Lower leg skin (tissue), 4 donors: ENCODE results near the gene WDR70. TPM values are rescaled to one million over a fixed set of nuclear protein-coding genes. Genes with fewer than 3 reads are reported as not detected.
A peak's percentile ranks its signal among the peaks of the same experiment; 100 is the strongest.
"Not testable (repeated sequence)": the region's sequence is repeated elsewhere in the genome, so short reads cannot be mapped to it uniquely, and the experiment has no call there.

Experiments used
- DNase-seq, 2 donors: peaks; one replicate each; pipeline ENCODE4 v3.0.0-alpha.2; 2019; ENCODE audit warnings: low spot score in 2 of 2
- H3K4me3 ChIP-seq: fragments of 200-600 bp; sonication (generic); 2 replicates; pipeline ENCODE4 v1.5.1; 2017; ENCODE audit warnings: mild to moderate bottlenecking, low read depth; ENCODE audit not compliant: poor library complexity, severe bottlenecking
- CTCF ChIP-seq, 3 donors: fragments of 450-650 bp; IDR thresholded peaks; one replicate each; pipeline ENCODE4 v1.5.1; 2016; ENCODE audit warnings: antibody characterized with exemption in 3 of 3, mild to moderate bottlenecking in 3 of 3, moderate library complexity in 2 of 3
- POLR2A ChIP-seq, 2 donors: fragments of 450-650 bp; IDR thresholded peaks; one replicate each; pipeline ENCODE4 v1.6.1; 2016 to 2017; ENCODE audit warnings: antibody characterized with exemption in 2 of 2, mild to moderate bottlenecking in 1 of 2, moderate library complexity in 1 of 2
- whole genome bisulfite sequencing, 2 donors: methylation state at CpG; one replicate each; pipeline ENCODE4 v1.1.5; 2018; 5-methylcytosine and 5-hydroxymethylcytosine counted together
- intact Hi-C: fragments of 100-400 bp; cut with DNase I; formaldehyde crosslinking; loops from one replicate; pipeline ENCODE4 v1.15.0; 2023; ENCODE audit warnings: low total_unique reads
- total RNA-seq, 4 donors: library from RNA; depleted of rRNA; stranded (reverse); fragments of >200 nt; gene quantifications; one replicate each; pipeline ENCODE4 v1.1.0, GENCODE V29; 2016

WDR70 gene
- total RNA-seq, 4 donors from 2014 or later, result 19.1 to 25.5 (median 23.7) TPM

DNA sequence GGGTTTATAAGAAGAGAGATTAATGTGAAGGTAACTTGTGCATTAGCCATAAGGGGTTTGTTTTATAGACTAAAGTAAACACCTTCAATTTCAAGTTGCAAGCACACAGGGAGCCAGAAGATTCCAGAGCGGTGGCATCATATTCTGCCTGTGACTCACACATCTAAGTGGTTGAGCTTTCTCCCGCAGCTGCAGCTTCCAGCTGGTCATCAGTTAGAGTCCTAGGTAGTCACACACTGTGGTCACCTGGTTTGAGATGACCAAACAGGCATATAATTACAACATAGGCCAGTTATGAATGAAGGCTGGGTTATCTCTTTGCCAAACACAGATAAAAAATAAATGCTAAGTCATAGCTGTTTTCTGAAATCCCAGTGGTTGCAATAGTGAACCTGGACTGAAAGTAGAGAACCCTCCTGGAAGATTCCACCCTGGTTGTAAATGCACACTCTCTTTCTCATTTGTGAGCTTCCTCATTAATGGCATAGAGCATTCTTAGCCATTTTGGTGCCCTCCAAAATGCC is 289.5 kb downstream of the WDR70 start:
- peak in 1 of 2 donors; percentile 28 for DNase-seq
- intact Hi-C loops, result no loop called here
- WGBS, 2 donors, result 45 to 50% methylated on average over 2 of the region's 2 CpGs

GRCh38 chr5:37672118-37672588 is 293.0 kb downstream of the WDR70 start:
- intact Hi-C loops, H3K4me3 ChIP-seq, DNase-seq: not testable (repeated sequence)
- WGBS, 2 donors, result 74 to 76% methylated on average over 12 of the region's 12 CpGs

More for the DNA sequence above, 289.5 kb downstream of the WDR70 start:
- H3K4me3 ChIP-seq, result no peak overlapping the region
- TF ChIP-seq POLR2A (IDR thresholded peaks at IDR 0.05), result no peak
- no peak for TF ChIP-seq CTCF (IDR thresholded peaks at IDR 0.05)

- DNase-seq, intact Hi-C loops, H3K4me3 ChIP-seq: not testable (repeated sequence)
- 97% methylated on average over 6 of the region's 6 CpGs for WGBS, 2 donors
These were observed 295.2 kb downstream of the WDR70 start for GRCh38 chr5:37674361-37674760.

GRCh38 chr5:37679326-37679725 is 300.2 kb downstream of the WDR70 start:
- WGBS, 2 donors, result 98 to 99% methylated on average over 8 of the region's 8 CpGs
- H3K4me3 ChIP-seq, DNase-seq, intact Hi-C loops: not testable (repeated sequence)

DNA sequence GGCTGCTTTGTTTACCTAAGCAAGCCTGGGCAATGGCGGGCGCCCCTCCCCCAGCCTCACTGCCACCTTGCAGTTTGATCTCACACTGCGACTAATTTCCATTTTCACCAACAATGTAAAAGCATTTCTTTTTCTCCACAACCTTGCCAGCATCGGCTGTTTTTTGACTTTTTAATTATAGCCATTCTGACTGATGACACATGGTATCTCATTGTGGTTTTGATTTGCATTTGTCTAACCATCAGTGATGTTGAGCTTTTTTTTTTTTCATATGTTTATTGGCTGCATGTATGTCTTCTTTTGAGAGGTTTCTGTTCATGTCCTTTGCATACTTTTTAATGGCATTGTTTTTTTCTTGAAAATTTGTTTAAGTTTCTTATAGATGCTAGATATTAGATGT is 300.8 kb downstream of the WDR70 start:
- DNase-seq, H3K4me3 ChIP-seq, intact Hi-C loops: not testable (repeated sequence)
- 86 to 88% methylated on average over 4 of the region's 4 CpGs for WGBS, 2 donors

DNA sequence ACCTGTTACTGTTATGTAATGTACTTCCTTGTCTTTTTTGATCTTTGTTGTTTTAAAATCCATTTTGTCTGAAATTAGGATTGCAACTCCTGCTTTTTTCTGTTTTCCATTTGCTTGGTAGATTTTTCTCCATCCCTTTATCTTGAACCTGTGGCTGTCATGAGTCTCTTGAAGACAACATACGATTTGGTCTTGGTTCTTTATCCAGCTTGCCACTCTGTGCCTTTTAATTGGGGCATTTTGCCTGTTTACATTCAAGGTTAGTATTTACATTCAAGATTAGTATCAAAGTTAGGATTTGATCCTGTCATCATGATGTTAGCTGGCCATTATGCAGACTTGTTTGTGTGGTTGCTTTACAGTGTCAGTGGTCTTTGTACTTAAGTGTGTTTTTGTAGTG is 304.0 kb downstream of the WDR70 start:
- DNase-seq, result no peak
- 94 to 100% methylated on average over 1 of the region's 1 CpG for WGBS, 2 donors
- intact Hi-C loops, result no loop called here
- no peak overlapping the region for H3K4me3 ChIP-seq
- no peak for TF ChIP-seq POLR2A (IDR thresholded peaks at IDR 0.05)
- TF ChIP-seq CTCF (IDR thresholded peaks at IDR 0.05), result no peak

GRCh38 chr5:37685211-37685610 is 306.1 kb downstream of the WDR70 start:
- intact Hi-C loops, result no loop called here
- TF ChIP-seq POLR2A (IDR thresholded peaks at IDR 0.05) (no peak), CTCF (IDR thresholded peaks at IDR 0.05) (no peak)
- WGBS, 2 donors, result 93 to 97% methylated on average over 3 of the region's 3 CpGs
- H3K4me3 ChIP-seq, result no peak overlapping the region
- no peak for DNase-seq

DNA sequence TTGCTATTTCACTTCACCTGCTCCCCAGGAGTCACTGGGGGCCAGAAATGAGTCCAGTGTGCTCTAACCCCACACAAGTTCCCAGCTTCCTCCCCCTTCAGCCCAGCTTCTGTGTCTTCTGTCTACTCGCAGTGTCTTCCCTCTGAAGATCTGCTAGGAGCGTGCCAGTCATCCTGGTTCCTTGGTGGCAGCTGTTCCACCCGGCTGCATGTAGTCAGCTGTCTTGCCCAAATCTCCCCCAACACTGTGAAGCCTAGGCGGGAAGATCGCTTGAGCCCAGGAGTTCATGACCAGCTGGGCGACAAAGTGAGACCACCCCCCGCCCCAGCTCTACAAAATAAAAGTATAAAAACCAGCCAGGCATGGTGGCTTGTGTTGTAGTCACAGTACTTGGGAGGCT is 306.7 kb downstream of the WDR70 start:
- 90 to 97% methylated on average over 7 of the region's 7 CpGs for WGBS, 2 donors
- intact Hi-C loops, result no loop called here
- DNase-seq, result no peak
- H3K4me3 ChIP-seq, result no peak overlapping the region
- no peak for TF ChIP-seq CTCF (IDR thresholded peaks at IDR 0.05)
- no peak for TF ChIP-seq POLR2A (IDR thresholded peaks at IDR 0.05)

GRCh38 chr5:37688925-37689324 is 309.8 kb downstream of the WDR70 start:
- WGBS, 2 donors, result 91 to 93% methylated on average over 10 of the region's 10 CpGs
- DNase-seq, intact Hi-C loops, H3K4me3 ChIP-seq: not testable (repeated sequence)

DNA sequence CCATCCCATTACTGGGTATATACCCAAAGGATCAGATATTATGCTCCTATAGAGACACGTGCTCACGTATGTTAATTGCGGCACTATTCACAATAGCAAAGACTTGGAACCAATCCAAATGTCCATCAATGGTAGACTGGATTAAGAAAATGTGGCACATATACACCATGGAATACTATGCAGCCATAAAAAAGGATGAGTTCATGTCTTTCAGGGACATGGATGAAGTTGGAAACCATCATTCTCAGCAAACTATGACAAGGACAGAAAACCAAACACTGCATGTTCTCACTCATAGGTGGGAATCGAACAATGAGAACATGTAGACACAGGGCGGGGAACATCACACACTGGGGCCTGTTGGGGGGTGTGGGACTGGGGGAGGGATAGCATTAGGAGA is 315.2 kb downstream of the WDR70 start:
- intact Hi-C loops, DNase-seq, H3K4me3 ChIP-seq: not testable (repeated sequence)
- 94 to 97% methylated on average over 5 of the region's 5 CpGs for WGBS, 2 donors
